Activated CD4-positive, alpha-beta memory T cell treated with anti-CD3 and anti-CD28 coated beads, Interleukin-2, amount 10 ng/mL, durations not matched to agents 7 days and 5 days (primary cell): ENCODE measurements around the gene RGS9. TPM values are rescaled to one million over a fixed set of nuclear protein-coding genes. Genes with fewer than 3 reads are reported as not detected.

ENCODE experiments used
- CTCF ChIA-PET: fragments of 350-600 bp; sonication (Branson Sonifier 250); formaldehyde crosslinking; loops from one replicate; lab custom pipeline; 2021; ENCODE audit warnings: antibody characterized with exemption, inconsistent platforms; lab: Charles Lee
- POLR2A ChIA-PET: fragments of 350-600 bp; sonication (Branson Sonifier 250); formaldehyde crosslinking; loops from one replicate; lab custom pipeline; 2021; ENCODE audit warnings: antibody characterized with exemption; lab: Charles Lee
- DNase-seq: peaks from one replicate; pipeline ENCODE4 v3.0.0-alpha.2; 2020
- H3K27ac Mint-ChIP-seq: one replicate; pipeline ENCODE4 v1.8.0; 2021; ENCODE audit warnings: mild to moderate bottlenecking, mixed read lengths
- H3K27me3 Mint-ChIP-seq: one replicate; pipeline ENCODE4 v1.8.0; 2021; ENCODE audit warnings: mixed read lengths
- H3K36me3 Mint-ChIP-seq: one replicate; pipeline ENCODE4 v1.8.0; 2021; ENCODE audit warnings: low read depth, mixed read lengths
- H3K4me1 Mint-ChIP-seq: one replicate; pipeline ENCODE4 v1.8.0; 2021; ENCODE audit warnings: mixed read lengths
- H3K4me3 Mint-ChIP-seq: one replicate; pipeline ENCODE4 v1.8.0; 2021; ENCODE audit warnings: mild to moderate bottlenecking, mixed read lengths
- H3K9me3 Mint-ChIP-seq: one replicate; pipeline ENCODE4 v1.8.0; 2021; ENCODE audit warnings: mixed read lengths
- total RNA-seq, 2 experiments: library from RNA; stranded (reverse); gene quantifications; one replicate each; pipeline ENCODE4 v1.2.3, GENCODE V29; 2021

Gene RGS9
- total RNA-seq, 2 experiments from 2014 or later: 30.4 to 31.2 TPM

- Mint-ChIP-seq H3K27ac (peak overlapping the region; percentile 92), H3K27me3 (peaks cover 3% of the 10 kb centered on the region), H3K4me1 (peaks cover 49% of the 10 kb centered on the region), H3K36me3 (no peaks in the 10 kb centered on the region), H3K9me3 (no peaks in the 10 kb centered on the region), H3K4me3 (no peak overlapping the region)
- ChIA-PET CTCF (interaction anchor here (0.9 to 1.0 kb wide), 2 partner anchors 10 to 58 kb away, joined by 3 read pairs; no protein-coding TSS in a partner anchor), POLR2A (interaction anchor here (1.5 to 1.9 kb wide), 2 partner anchors 11 to 332 kb away, joined by 5 read pairs; no protein-coding TSS in a partner anchor)
- DNase-seq: no peak
These were observed 90.5 kb downstream of the RGS9 start for GRCh38 chr17:65227637-65228036.

GRCh38 chr17:65228287-65228686, 91.1 kb downstream of the RGS9 start:
- Mint-ChIP-seq H3K9me3 (no peaks in the 10 kb centered on the region), H3K27ac (peak overlapping the region; percentile 92), H3K36me3 (no peaks in the 10 kb centered on the region), H3K27me3 (peaks cover 3% of the 10 kb centered on the region), H3K4me1 (peaks cover 49% of the 10 kb centered on the region), H3K4me3 (peak overlapping the region; percentile 48)
- DNase-seq: no peak
- ChIA-PET CTCF (interaction anchor here (0.8 to 5.0 kb wide), 5 partner anchors 11 to 937 kb away, joined by 3 to 47 read pairs (median 4); partner anchors contain the start of gene RGS9), POLR2A (interaction anchor here (1.0 to 1.9 kb wide), 10 partner anchors 10 to 331 kb away, joined by 3 to 10 read pairs (median 5); no protein-coding TSS in a partner anchor)

- POLR2A ChIA-PET: interaction anchor here (0.6 to 2.3 kb wide), 17 partner anchors 9 to 1103 kb away, joined by 3 to 10 read pairs (median 5); partner anchors contain the start of gene GNA13
- H3K4me3 Mint-ChIP-seq: peak overlapping the region; percentile 48
- CTCF ChIA-PET: interaction anchor here (0.5 to 5.0 kb wide), 9 partner anchors 9 to 937 kb away, joined by 3 to 47 read pairs (median 3); partner anchors contain the start of genes GNA13 and RGS9
- peak; percentile 66 for DNase-seq
- peaks cover 3% of the 10 kb centered on the region for H3K27me3 Mint-ChIP-seq
- H3K27ac Mint-ChIP-seq: peak overlapping the region; percentile 92
- H3K36me3 Mint-ChIP-seq: no peaks in the 10 kb centered on the region
- H3K9me3 Mint-ChIP-seq: no peaks in the 10 kb centered on the region
- H3K4me1 Mint-ChIP-seq: peaks cover 49% of the 10 kb centered on the region
These were observed 91.8 kb downstream of the RGS9 start for GRCh38 chr17:65228734-65229620.

GRCh38 chr17:65229621-65229995, 92.4 kb downstream of the RGS9 start:
- H3K4me1 Mint-ChIP-seq: peaks cover 51% of the 10 kb centered on the region

GRCh38 chr17:65230040-65230439, 92.9 kb downstream of the RGS9 start:
- POLR2A ChIA-PET: interaction anchor here (0.8 to 2.3 kb wide), 8 partner anchors 10 to 327 kb away, joined by 3 to 10 read pairs (median 4); partner anchors contain the start of gene GNA13
- Mint-ChIP-seq H3K4me3 (no peak overlapping the region), H3K4me1 (peaks cover 55% of the 10 kb centered on the region), H3K27me3 (peaks cover 3% of the 10 kb centered on the region), H3K27ac (peak overlapping the region; percentile 92), H3K36me3 (no peaks in the 10 kb centered on the region), H3K9me3 (no peaks in the 10 kb centered on the region)
- CTCF ChIA-PET: interaction anchor here (0.8 to 5.0 kb wide), 6 partner anchors 10 to 936 kb away, joined by 3 to 47 read pairs (median 4); no protein-coding TSS in a partner anchor
- DNase-seq: no peak

More at GRCh38 chr17:65229621-65229995, 92.4 kb downstream of the RGS9 start:
- H3K4me3 Mint-ChIP-seq: peak overlapping the region; percentile 48
- DNase-seq: no peak
- H3K27ac Mint-ChIP-seq: peak overlapping the region; percentile 92
- POLR2A ChIA-PET: interaction anchor here (0.9 to 2.3 kb wide), 14 partner anchors 10 to 330 kb away, joined by 3 to 10 read pairs (median 5); partner anchors contain the start of gene GNA13
- H3K27me3 Mint-ChIP-seq: peaks cover 3% of the 10 kb centered on the region
- CTCF ChIA-PET: interaction anchor here (0.6 to 5.0 kb wide), 7 partner anchors 10 to 936 kb away, joined by 3 to 47 read pairs (median 3); partner anchors contain the start of gene GNA13
- no peaks in the 10 kb centered on the region for H3K9me3 Mint-ChIP-seq
- no peaks in the 10 kb centered on the region for H3K36me3 Mint-ChIP-seq

- Mint-ChIP-seq H3K27ac (peak overlapping the region; percentile 10), H3K4me3 (no peak overlapping the region), H3K27me3 (peaks cover 3% of the 10 kb centered on the region), H3K36me3 (no peaks in the 10 kb centered on the region), H3K9me3 (no peaks in the 10 kb centered on the region), H3K4me1 (peaks cover 62% of the 10 kb centered on the region)
- POLR2A ChIA-PET: interaction anchor here (0.7 to 2.3 kb wide), 7 partner anchors 14 to 934 kb away, joined by 3 to 9 read pairs (median 3); partner anchors contain the start of gene GNA13
- DNase-seq: no peak
- CTCF ChIA-PET: interaction anchor here (0.9 to 5.0 kb wide), 25 partner anchors 9 to 935 kb away, joined by 3 to 47 read pairs (median 5); partner anchors contain the start of gene RGS9
These were observed 93.9 kb downstream of the RGS9 start for GRCh38 chr17:65231086-65231485.

GRCh38 chr17:65231662-65232335, 94.6 kb downstream of the RGS9 start:
- POLR2A ChIA-PET: interaction anchor here (1.1 to 2.0 kb wide), 7 partner anchors 14 to 934 kb away, joined by 3 to 9 read pairs (median 3); no protein-coding TSS in a partner anchor
- no peak overlapping the region for H3K4me3 Mint-ChIP-seq
- DNase-seq: peak; percentile 67
- CTCF ChIA-PET: interaction anchor here (0.7 to 5.0 kb wide), 29 partner anchors 8 to 933 kb away, joined by 3 to 47 read pairs (median 4); partner anchors contain the start of gene RGS9
- no peaks in the 10 kb centered on the region for H3K9me3 Mint-ChIP-seq
- H3K36me3 Mint-ChIP-seq: no peaks in the 10 kb centered on the region
- peaks cover 61% of the 10 kb centered on the region for H3K4me1 Mint-ChIP-seq
- no peak overlapping the region for H3K27ac Mint-ChIP-seq
- peaks cover 2% of the 10 kb centered on the region for H3K27me3 Mint-ChIP-seq

- no peak for DNase-seq
- CTCF ChIA-PET: no interaction called here
- Mint-ChIP-seq H3K9me3 (no peaks in the 10 kb centered on the region), H3K27ac (no peak overlapping the region), H3K4me1 (peaks cover 27% of the 10 kb centered on the region), H3K4me3 (no peak overlapping the region), H3K36me3 (no peaks in the 10 kb centered on the region), H3K27me3 (peaks cover 13% of the 10 kb centered on the region)
- POLR2A ChIA-PET: no interaction called here
These were observed 98.1 kb downstream of the RGS9 start for GRCh38 chr17:65235284-65235683.

GRCh38 chr17:65236321-65236720, 99.2 kb downstream of the RGS9 start:
- no peaks in the 10 kb centered on the region for H3K9me3 Mint-ChIP-seq
- CTCF ChIA-PET: no interaction called here

GRCh38 chr17:65243838-65244625, 106.9 kb downstream of the RGS9 start:
- H3K9me3 Mint-ChIP-seq: no peaks in the 10 kb centered on the region
- H3K4me1 Mint-ChIP-seq: peaks cover 5% of the 10 kb centered on the region
- POLR2A ChIA-PET: no interaction called here
- no peak for DNase-seq
- no peak overlapping the region for H3K4me3 Mint-ChIP-seq
- CTCF ChIA-PET: no interaction called here
- H3K36me3 Mint-ChIP-seq: no peaks in the 10 kb centered on the region
- H3K27ac Mint-ChIP-seq: no peak overlapping the region
- peaks cover 31% of the 10 kb centered on the region for H3K27me3 Mint-ChIP-seq

More at GRCh38 chr17:65236321-65236720, 99.2 kb downstream of the RGS9 start:
- DNase-seq: no peak
- Mint-ChIP-seq H3K36me3 (no peaks in the 10 kb centered on the region), H3K4me1 (peaks cover 18% of the 10 kb centered on the region), H3K4me3 (no peak overlapping the region), H3K27ac (no peak overlapping the region), H3K27me3 (peaks cover 13% of the 10 kb centered on the region)
- POLR2A ChIA-PET: no interaction called here

- POLR2A ChIA-PET: no interaction called here
These were observed 109.1 kb downstream of the RGS9 start for GRCh38 chr17:65246252-65246651.

More at GRCh38 chr17:65246252-65246651, 109.1 kb downstream of the RGS9 start:
- H3K9me3 Mint-ChIP-seq: no peaks in the 10 kb centered on the region
- H3K36me3 Mint-ChIP-seq: no peaks in the 10 kb centered on the region
- DNase-seq: no peak
- no peak overlapping the region for H3K27ac Mint-ChIP-seq
- no peak overlapping the region for H3K4me3 Mint-ChIP-seq
- H3K4me1 Mint-ChIP-seq: peaks cover 5% of the 10 kb centered on the region
- CTCF ChIA-PET: no interaction called here
- H3K27me3 Mint-ChIP-seq: peaks cover 45% of the 10 kb centered on the region
